GM12864 (cell line): ENCODE results near the gene AJAP1.

Experiments used
- DNase-seq: peaks from one replicate; pipeline ENCODE4 v3.0.0-alpha.2; 2011; ENCODE audit warnings: low read depth
- H3K4me3 ChIP-seq: 2 replicates; pipeline ENCODE4 v1.5.1; 2011; ENCODE audit warnings: mild to moderate bottlenecking, low read depth, low read length, control low read depth
- TF ChIP-seq, protein P1 (sequence below): IDR thresholded peaks from 2 replicates; pipeline ENCODE4 v1.5.1; 2011; ENCODE audit warnings: low read depth, mild to moderate bottlenecking, moderate library complexity, low read length, control low read depth, inconsistent platforms; ENCODE audit errors: missing control alignments

Gene AJAP1

DNA sequence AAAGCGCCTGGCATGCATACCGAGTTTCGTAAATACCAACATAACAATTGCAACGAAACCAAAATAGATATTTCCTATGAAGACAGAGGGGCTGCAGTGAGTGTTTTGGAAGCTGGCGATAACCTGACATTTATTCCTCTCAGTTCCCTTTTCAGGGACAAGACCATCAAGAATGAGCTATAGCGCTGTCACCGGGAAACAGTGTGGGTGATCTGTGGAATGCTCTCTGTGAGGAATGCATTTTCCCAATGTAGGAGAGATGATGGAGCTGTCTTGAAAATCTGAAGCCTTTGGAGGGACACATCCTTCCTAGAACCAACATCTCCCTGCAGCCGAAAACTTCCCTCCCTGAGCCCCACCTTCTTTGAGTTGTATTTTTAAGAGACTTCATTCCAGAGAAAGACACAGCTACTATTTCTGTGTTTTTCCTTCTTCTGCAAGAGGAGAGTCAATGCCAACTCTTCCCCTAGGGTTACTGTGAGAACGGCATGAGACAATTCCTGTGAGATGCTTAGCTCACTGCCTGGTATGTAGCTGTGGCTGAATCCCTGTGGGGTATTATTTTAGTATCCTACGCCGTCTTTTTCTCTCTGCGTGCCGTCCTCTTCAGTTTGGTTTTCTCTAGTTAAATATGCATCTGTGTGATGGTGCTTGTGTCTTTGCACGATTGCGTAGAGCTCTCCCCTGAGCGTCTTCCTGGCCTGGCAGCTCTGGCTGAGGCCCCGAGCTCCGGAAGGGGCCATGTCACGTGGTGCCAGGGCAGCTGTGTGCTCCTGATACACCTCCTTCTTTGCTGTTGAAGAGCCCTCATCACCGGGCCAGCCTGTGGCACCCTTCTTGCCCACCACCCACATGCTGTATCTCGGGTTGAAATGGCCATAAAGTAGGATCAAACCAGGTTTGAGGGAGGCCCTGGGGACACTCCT is 45.2 kb downstream of the AJAP1 start:
- H3K4me3 ChIP-seq = no peak overlapping the region
- no peak for DNase-seq
- TF ChIP-seq, protein P1, sequence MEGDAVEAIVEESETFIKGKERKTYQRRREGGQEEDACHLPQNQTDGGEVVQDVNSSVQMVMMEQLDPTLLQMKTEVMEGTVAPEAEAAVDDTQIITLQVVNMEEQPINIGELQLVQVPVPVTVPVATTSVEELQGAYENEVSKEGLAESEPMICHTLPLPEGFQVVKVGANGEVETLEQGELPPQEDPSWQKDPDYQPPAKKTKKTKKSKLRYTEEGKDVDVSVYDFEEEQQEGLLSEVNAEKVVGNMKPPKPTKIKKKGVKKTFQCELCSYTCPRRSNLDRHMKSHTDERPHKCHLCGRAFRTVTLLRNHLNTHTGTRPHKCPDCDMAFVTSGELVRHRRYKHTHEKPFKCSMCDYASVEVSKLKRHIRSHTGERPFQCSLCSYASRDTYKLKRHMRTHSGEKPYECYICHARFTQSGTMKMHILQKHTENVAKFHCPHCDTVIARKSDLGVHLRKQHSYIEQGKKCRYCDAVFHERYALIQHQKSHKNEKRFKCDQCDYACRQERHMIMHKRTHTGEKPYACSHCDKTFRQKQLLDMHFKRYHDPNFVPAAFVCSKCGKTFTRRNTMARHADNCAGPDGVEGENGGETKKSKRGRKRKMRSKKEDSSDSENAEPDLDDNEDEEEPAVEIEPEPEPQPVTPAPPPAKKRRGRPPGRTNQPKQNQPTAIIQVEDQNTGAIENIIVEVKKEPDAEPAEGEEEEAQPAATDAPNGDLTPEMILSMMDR = no peak

GRCh38 chr1:4700801-4701200 is 46.4 kb downstream of the AJAP1 start:
- DNase-seq = no peak
- TF ChIP-seq, protein P1 = no peak
- no peak overlapping the region for H3K4me3 ChIP-seq

DNA sequence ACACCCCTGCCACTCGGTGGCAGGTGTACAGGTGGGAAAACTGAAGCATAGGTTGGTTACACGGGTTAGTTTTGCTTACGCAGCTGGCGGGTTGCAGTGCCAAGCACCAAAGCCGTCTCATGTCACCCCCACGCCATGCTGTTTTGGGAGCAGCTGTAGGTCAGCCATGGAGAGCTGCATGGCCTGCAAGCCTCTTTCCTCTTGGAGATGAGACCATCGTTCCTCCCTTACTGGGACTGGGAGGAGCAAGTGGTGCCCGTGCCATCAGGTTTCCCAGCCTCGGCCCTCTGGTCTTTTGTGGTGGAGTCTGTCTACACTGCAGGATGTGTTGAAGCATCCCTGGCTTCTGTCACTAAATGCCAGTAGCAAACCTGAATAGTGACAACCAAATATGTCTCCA is 46.9 kb downstream of the AJAP1 start:
- no peak overlapping the region for H3K4me3 ChIP-seq
- TF ChIP-seq, protein P1 = no peak
- no peak for DNase-seq

GRCh38 chr1:4702464-4702863 is 48.1 kb downstream of the AJAP1 start:
- no peak overlapping the region for H3K4me3 ChIP-seq
- TF ChIP-seq, protein P1 = no peak
- no peak for DNase-seq

DNA sequence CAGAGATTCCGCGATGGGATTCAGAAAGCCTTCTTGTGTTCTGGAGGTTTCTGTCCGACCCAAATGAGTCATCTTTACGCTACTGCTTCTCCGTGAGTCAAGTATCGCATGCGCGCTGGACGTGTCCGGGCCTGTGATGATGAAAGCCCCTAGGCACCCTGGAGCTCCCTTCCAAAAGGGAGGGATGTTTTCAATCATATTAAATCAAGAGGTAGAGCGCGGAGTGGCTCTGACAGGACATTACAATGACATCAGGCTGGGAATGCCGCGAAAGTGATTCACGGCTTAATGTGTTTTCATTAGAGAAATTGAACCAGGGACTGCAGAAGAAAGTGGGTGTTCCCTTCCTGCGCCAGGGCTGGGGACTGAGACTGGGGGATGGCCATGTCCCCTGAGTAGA is 48.5 kb downstream of the AJAP1 start:
- H3K4me3 ChIP-seq = no peak overlapping the region
- TF ChIP-seq, protein P1 = no peak
- no peak for DNase-seq

- TF ChIP-seq, protein P1 = no peak
- no peak for DNase-seq
- no peak overlapping the region for H3K4me3 ChIP-seq
Observed at GRCh38 chr1:4703646-4704045, 49.2 kb downstream of the AJAP1 start.
